GM18511 (cell line): ENCODE data around the gene DPYD.

Experiments used
- ATAC-seq: cut with Tn5 transposase; IDR thresholded peaks from one replicate; pipeline ENCODE4 v1.9.1; 2021; ENCODE audit warnings: mild to moderate bottlenecking, moderate library complexity; ENCODE audit not compliant: unreplicated experiment

Gene DPYD

GRCh38 chr1:97119260-97120158 lies 801.3 kb downstream of the DPYD start:
- no peak for ATAC-seq

DNA sequence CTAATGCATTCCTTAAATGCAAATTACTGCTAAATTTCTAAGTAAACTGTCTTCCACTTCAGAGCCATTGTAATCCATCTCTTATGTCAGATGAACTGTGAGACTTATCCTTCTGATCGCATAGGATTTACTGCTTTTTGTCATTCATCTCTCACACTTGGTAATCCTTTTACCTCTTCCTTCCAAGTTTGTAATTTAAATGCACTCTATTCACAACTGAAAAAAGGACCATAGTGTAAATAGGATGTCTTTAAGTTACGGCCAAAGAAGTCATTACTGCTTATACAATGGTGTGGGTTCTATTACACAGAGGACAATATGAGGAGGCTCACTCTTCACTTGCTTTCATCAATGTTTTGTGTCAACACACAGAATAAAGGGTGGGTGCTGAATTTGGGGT lies 806.0 kb downstream of the DPYD start:
- ATAC-seq: no peak

GRCh38 chr1:97112442-97112841 lies 808.4 kb downstream of the DPYD start:
- no peak for ATAC-seq

DNA sequence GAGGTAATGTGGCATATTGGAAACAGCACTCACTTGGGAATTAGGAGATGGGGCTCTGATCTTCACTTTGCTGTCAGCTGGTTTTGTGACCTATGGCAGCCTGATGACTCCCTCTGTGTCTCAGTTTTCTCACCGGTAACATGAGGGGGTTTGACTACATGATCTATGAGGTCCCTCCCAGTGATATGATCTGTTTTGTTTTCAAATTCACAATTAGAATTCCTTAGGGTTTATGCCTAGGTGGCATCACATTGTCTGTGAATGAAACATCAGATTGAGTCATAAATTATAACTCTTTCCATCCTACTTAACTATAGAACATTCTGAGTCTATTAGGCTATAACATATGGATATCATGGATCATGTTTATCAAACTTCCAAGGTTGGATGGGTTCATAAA lies 812.7 kb downstream of the DPYD start:
- no peak for ATAC-seq

DNA sequence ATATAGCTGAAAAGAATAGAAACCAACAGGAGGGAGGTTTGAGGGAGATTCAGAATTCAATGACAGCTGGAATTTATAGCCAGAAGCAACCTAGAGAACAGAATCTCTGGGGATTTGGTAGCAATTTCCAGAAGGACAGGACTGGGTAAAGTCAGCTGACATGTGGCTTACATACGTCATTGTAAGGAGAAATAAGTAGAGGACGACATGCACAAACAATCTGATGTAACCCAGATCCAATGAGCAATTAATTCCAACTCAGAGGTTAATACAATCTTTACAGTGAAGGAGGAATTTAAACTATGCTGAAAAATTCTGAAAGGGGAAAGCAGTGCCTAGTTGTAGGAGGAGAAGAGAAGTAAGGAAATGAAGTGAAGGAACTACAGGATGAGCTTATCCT lies 815.3 kb downstream of the DPYD start:
- no peak for ATAC-seq

- ATAC-seq: no peak
These were observed 819.3 kb downstream of the DPYD start for GRCh38 chr1:97101509-97101908.

DNA sequence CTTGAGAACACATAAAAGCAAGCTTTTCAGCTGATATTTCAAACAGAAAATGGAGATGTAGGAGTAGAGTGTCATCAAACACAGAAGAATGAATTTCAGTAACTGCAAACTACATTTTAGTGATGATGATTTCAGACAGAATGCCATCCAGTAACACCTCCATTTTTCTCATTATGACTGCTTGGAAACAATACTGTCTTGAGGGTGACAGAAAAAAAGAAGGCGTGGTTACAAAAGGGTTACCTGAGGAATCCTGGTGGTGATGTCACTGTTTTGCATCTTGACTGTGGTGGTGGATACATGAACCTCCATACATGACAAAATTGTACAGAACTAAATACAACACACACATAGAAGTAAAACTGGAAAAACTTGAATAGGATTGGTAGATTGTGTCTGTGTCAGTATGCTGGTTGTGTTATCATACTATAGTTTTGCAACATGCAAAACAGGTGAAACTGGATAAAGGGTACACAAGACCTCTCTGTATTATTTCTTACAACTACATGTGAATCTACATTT lies 823.4 kb downstream of the DPYD start:
- ATAC-seq: no peak

- ATAC-seq: no peak
These were observed 825.1 kb downstream of the DPYD start for GRCh38 chr1:97095764-97096163.

DNA sequence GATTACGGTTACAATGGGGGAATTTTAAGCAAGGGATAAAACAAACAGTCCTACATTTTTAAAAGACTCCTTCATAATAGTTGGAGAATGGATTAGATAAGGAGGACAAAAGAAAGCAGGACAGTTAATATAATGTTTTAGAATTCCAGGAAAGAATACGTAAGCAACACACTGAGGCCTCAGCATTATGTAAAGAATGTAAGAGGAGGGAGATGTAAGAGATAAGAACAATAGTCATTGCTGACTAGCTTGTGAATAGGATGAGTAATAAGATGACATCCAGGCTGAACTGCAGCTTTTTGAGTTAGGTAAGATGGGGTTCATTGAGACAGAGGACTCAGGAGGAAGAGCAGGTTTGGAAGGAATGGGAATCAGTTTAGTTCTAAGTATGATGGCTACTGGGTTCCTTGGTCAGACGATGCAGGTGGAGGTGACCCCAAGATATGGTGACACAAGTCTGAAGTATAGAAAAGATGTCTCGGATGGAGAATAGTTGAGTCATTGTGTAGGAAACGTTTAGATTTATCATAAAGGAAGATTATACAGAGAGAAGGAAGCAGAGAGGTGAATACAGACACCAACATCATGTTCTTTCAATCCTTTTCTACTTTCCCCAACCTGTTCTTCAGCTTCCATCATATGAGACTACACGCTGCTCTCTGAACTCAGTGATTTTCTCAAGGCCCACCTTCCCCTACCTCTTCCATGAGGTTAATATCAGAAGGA lies 826.4 kb downstream of the DPYD start:
- no peak for ATAC-seq

- no peak for ATAC-seq
These were observed 827.1 kb downstream of the DPYD start for GRCh38 chr1:97093741-97094140.

GRCh38 chr1:97092824-97093223 lies 828.0 kb downstream of the DPYD start:
- ATAC-seq: no peak

GRCh38 chr1:97091679-97092078 lies 829.2 kb downstream of the DPYD start:
- ATAC-seq: no peak

DNA sequence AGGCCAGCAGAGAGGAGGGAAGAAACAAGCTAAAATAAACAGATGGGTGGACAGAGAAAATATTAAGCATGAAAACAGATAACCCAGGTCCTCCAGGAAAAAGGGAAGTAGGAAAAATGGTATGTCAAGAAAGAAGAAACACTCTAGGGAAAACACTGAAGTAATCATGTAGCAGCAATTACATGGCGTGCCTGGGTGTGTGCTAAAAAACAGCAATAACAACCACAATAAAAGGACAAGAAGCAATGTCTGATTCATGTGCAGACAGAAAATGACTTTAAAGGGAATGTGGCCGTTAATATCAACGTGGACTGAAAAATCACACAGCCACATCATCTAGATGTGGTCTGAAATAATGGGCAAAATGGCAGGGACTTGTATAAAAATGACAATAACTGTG lies 829.6 kb downstream of the DPYD start:
- ATAC-seq: no peak

GRCh38 chr1:97090725-97091124 lies 830.1 kb downstream of the DPYD start:
- no peak for ATAC-seq

DNA sequence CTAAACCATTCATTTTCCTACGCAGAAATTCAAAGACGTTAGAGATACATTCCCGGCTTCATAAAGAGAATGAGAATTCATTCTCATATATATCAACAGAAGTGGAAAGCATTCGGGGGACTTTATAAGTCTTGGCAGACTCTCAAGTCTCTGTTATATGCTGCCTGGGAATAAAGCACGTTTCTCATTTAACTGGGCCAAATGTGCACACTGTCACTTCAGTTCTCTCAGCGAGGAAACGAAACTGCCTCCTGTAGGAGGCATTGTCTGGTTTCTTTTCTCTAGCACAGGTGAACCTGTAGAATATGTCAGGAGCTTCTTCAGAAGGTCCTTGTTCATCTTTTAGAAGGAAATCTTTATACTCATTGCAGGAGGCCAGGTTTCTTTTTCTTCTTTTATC lies 831.7 kb downstream of the DPYD start:
- no peak for ATAC-seq

DNA sequence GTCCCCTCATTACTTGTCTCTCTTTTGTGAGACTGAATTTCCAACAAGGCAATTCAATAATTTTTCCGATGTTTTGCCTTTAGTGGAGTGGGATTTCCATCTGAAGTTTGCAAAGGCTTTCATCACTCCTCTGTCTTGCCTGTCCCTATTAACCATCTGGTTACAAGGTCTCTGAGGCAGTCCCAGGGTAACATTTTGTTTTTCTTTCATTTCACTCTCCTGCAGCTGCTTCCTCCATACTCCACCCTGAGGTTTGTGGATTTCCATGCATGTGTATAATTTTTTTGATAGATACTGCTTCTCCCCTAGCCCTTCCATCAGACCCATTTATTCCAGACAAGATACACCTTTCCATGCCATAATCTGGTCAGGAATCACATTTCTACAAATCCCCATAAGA lies 832.4 kb downstream of the DPYD start:
- ATAC-seq: no peak

- ATAC-seq: no peak
These were observed 836.3 kb downstream of the DPYD start for GRCh38 chr1:97084546-97084945.

- no peak for ATAC-seq
These were observed 838.5 kb downstream of the DPYD start for GRCh38 chr1:97082160-97082848.

DNA sequence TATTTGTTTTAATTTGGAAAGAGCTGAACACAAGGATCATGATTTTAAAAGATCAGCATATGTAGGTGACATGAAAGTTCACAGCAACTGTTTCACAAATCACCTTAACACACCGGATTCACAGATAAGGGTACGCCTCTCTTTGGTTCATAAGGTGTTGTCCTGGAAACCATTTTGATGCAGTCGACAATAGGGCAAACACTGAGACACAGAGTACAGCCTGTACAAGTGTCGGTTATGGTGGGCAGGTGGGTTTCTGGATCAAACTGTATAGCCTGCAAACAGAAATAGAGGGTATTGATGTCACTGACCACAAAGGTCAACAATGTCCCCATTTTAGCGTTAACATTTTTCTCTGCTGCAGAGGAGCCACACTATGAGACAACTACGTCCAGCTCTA lies 842.0 kb downstream of the DPYD start:
- ATAC-seq: no peak

- no peak for ATAC-seq
These were observed 843.6 kb downstream of the DPYD start for GRCh38 chr1:97077221-97077620.

DNA sequence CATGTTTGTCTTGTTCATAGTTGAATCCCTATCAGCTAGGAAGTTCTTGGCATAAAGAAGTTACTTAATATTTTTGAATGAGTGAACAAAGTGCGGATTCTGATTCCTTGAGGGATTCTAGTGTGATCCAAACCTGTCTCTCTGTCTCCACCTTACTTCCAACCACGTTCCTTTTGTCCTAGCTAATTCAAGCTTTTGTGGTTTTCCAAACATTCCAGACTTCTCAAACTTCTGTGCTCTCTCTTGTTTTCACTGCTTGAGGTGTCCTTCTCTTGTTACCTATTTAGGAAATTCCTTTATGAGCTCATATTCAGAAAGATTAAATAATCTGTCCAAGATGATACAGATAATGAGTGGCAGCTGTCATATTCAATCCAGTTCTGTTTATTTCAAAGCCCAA lies 846.1 kb downstream of the DPYD start:
- no peak for ATAC-seq
